Body of pancreas (tissue), 4 donors: ENCODE data around the gene SOBP.

Experiments
- POLR2A ChIP-seq, 3 donors: fragments of 450-650 bp; IDR thresholded peaks; one replicate each; pipeline ENCODE4 v1.6.1; 2016; ENCODE audit warnings: antibody characterized with exemption in 3 of 3, mild to moderate bottlenecking in 2 of 3
- TF ChIP-seq, protein P1 (sequence below), 7 experiments: fragments of 450-650 bp in 4 of 7; fragments of 200-600 bp in 3 of 7; sonication (generic) in 3 of 7; IDR thresholded peaks; one replicate each; pipeline ENCODE4 v1.5.1; 2016 to 2019; ENCODE audit warnings: antibody characterized with exemption in 7 of 7

- TF ChIP-seq, protein P1, sequence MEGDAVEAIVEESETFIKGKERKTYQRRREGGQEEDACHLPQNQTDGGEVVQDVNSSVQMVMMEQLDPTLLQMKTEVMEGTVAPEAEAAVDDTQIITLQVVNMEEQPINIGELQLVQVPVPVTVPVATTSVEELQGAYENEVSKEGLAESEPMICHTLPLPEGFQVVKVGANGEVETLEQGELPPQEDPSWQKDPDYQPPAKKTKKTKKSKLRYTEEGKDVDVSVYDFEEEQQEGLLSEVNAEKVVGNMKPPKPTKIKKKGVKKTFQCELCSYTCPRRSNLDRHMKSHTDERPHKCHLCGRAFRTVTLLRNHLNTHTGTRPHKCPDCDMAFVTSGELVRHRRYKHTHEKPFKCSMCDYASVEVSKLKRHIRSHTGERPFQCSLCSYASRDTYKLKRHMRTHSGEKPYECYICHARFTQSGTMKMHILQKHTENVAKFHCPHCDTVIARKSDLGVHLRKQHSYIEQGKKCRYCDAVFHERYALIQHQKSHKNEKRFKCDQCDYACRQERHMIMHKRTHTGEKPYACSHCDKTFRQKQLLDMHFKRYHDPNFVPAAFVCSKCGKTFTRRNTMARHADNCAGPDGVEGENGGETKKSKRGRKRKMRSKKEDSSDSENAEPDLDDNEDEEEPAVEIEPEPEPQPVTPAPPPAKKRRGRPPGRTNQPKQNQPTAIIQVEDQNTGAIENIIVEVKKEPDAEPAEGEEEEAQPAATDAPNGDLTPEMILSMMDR (IDR thresholded peaks at IDR 0.05), result no peak
- no peak for TF ChIP-seq POLR2A (IDR thresholded peaks at IDR 0.05)
These were observed 104.8 kb downstream of the SOBP start for GRCh38 chr6:107594736-107595135.
